Adrenal gland (tissue), 12 donors: ENCODE data around the gene BABAM2. TPM values are rescaled to one million over a fixed set of nuclear protein-coding genes. Genes with fewer than 3 reads are reported as not detected.

ENCODE experiments used
- DNase-seq, 7 donors: peaks; one replicate each; pipeline ENCODE4 v3.0.0-alpha.2; 2019 to 2020
- H3K27ac ChIP-seq, 5 donors: fragments of 200-600 bp; sonication (generic) in 4 of 5; 1 replicate in 3 of 5; 2 replicates in 2 of 5; pipeline versions ENCODE4 v1.5.1 to v1.8.0; 2016 to 2020; ENCODE audit warnings: mild to moderate bottlenecking in 1 of 5
- H3K27me3 ChIP-seq: fragments of 200-600 bp; 2 replicates; pipeline ENCODE4 v1.8.0; 2021
- H3K36me3 ChIP-seq, 2 donors: fragments of 200-600 bp; replicated peaks in 1 of 2; 1 replicate in 1 of 2; 2 replicates in 1 of 2; pipeline versions ENCODE4 v1.5.1 to v1.8.0; 2018 to 2022
- H3K4me1 ChIP-seq, 2 donors: fragments of 200-600 bp; replicated peaks in 1 of 2; 1 replicate in 1 of 2; 2 replicates in 1 of 2; pipeline versions ENCODE4 v1.5.1 to v1.8.0; 2018 to 2021
- H3K4me3 ChIP-seq, 4 donors: fragments of 200-600 bp; sonication (generic) in 3 of 4; one replicate each; pipeline ENCODE4 v1.5.1; 2016 to 2018
- H3K9me3 ChIP-seq, 3 donors: fragments of 200-600 bp; sonication (generic) in 1 of 3; replicated peaks in 1 of 3; 1 replicate in 2 of 3; 2 replicates in 1 of 3; pipeline versions ENCODE4 v1.5.1 to v1.8.0; 2016 to 2021
- POLR2A ChIP-seq, 2 donors: fragments of 450-650 bp; IDR thresholded peaks; one replicate each; pipeline ENCODE4 v1.6.1; 2017; ENCODE audit warnings: antibody characterized with exemption in 2 of 2, mild to moderate bottlenecking in 2 of 2, moderate library complexity in 1 of 2
- whole genome bisulfite sequencing, 4 donors: extraction: QIAGEN DNeasy Blood & Tissue Kit in 2 of 4; methylation state at CpG; one replicate each; pipeline versions ENCODE4 v1.1.5 to v1.1.7; 2013 to 2017; 5-methylcytosine and 5-hydroxymethylcytosine counted together
- intact Hi-C, 2 donors: fragments of 100-400 bp; cut with DNase I; formaldehyde crosslinking; loops; one replicate each; pipeline versions ENCODE4 v1.14.1 to v1.15.0; 2022 to 2023
- polyA plus RNA-seq, 3 donors: library from polyadenylated mRNA; stranded (reverse); fragments of 200-250 nt in 2 of 3; fragments of 350-450 nt in 1 of 3; fragmentation: Illumina TruSeq in 1 of 3; extraction: RNeasy Lipid Tissue Mini Kit (QIAGEN cat#74804) in 1 of 3; gene quantifications; one replicate each; pipeline ENCODE4 v1.2.3, GENCODE V29; 2013 to 2014
- total RNA-seq, 9 donors: library from RNA; depleted of rRNA in 4 of 9; stranded (reverse); fragments of >200 nt in 4 of 9; fragments of 120-200 nt in 1 of 9; fragmentation: NEBNext Ultra II Directional in 1 of 9; extraction: Animal tissue kit (Norgen Biotek cat#: 25700) in 1 of 9; gene quantifications; one replicate each; pipeline versions ENCODE4 v1.1.0 to v1.2.4, GENCODE V29; 2013 to 2023
- TF ChIP-seq, protein P1 (sequence below), 6 experiments: fragments of 450-650 bp in 4 of 6; fragments of 200-600 bp in 2 of 6; sonication (generic) in 1 of 6; IDR thresholded peaks; 1 replicate in 5 of 6; 2 replicates in 1 of 6; pipeline versions ENCODE4 v1.5.1 to v1.8.0; 2016 to 2021; ENCODE audit warnings: antibody characterized with exemption in 6 of 6, mild to moderate bottlenecking in 2 of 6, moderate library complexity in 1 of 6
- donor health status: healthy with polysubstance abuse.
- donor health status: Bipolar disorder and iron deficiency.
- donor health status: DM: yes; HTN: yes; CAD: no.
- donor health status: DM: no; HTN: no; CAD: no.
- donor health status: DM: no; HTN: no; CAD: no.
- donor health status: DM: yes; HTN: yes; CAD: no.

BABAM2 gene
- total and polyA plus RNA-seq, 12 donors, result 88.2 to 925 (median 357) TPM

DNA sequence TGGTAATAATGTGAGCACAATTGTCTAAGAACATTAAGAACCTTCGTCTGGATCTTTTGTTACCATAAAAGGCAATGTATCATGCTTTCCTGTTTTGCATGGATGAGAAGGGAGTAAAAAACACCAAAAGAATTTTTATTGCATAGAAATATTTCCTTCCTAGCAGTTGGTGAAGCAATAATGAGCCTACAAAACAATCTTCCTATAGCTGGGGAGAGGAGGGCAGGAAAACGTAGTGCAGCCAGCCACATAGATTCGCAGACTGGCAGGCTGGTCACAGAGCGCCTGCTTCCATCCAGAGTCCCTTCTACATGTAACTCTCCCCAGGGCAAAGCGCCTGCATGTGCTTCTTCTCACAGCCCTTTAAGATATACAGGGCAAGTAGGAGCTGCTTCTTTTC is 190.4 kb downstream of the BABAM2 start:
- DNase-seq, result no peak
- no peaks in the 10 kb centered on the region for H3K36me3 ChIP-seq
- no peak overlapping the region for H3K4me3 ChIP-seq
- TF ChIP-seq POLR2A (IDR thresholded peaks at IDR 0.05), result no peak
- TF ChIP-seq, protein P1, sequence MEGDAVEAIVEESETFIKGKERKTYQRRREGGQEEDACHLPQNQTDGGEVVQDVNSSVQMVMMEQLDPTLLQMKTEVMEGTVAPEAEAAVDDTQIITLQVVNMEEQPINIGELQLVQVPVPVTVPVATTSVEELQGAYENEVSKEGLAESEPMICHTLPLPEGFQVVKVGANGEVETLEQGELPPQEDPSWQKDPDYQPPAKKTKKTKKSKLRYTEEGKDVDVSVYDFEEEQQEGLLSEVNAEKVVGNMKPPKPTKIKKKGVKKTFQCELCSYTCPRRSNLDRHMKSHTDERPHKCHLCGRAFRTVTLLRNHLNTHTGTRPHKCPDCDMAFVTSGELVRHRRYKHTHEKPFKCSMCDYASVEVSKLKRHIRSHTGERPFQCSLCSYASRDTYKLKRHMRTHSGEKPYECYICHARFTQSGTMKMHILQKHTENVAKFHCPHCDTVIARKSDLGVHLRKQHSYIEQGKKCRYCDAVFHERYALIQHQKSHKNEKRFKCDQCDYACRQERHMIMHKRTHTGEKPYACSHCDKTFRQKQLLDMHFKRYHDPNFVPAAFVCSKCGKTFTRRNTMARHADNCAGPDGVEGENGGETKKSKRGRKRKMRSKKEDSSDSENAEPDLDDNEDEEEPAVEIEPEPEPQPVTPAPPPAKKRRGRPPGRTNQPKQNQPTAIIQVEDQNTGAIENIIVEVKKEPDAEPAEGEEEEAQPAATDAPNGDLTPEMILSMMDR (IDR thresholded peaks at IDR 0.05), result no peak
- H3K9me3 ChIP-seq, result no peaks in the 10 kb centered on the region
- H3K27me3 ChIP-seq, result no peaks in the 10 kb centered on the region
- H3K27ac ChIP-seq, result peak overlapping the region in 2 of 5 donors; percentile 13 to 39
- WGBS, 4 donors, result 55 to 72% (median 58%) methylated on average over 5 of the region's 5 CpGs
- intact Hi-C loops, result no loop called here
- peaks cover 22 to 53% of the 10 kb centered on the region in 2 donors for H3K4me1 ChIP-seq

DNA sequence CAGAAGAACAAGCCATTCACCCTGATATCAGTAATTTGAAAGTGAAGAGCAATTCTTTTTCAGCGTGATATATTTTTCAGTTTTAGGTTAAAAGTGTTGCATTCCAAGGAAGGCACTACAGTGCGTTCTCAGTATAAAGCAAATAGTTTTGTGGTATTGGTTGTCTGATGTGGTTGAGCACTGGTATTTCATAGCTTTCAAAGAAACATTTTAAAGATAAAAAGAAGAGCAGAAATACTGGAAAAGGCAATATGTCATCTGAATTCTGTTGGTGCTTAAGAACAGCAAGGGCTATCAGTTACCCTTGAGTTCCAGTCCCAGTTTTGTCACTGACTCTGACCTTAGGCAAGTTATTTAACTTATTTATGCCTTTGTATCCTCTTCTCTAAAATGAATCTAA is 191.6 kb downstream of the BABAM2 start:
- H3K36me3 ChIP-seq, result no peaks in the 10 kb centered on the region
- TF ChIP-seq POLR2A (IDR thresholded peaks at IDR 0.05), result no peak
- TF ChIP-seq, protein P1 (IDR thresholded peaks at IDR 0.05), result no peak
- WGBS, 4 donors, result 88 to 89% (median 89%) methylated on average over 2 of the region's 2 CpGs
- H3K4me1 ChIP-seq, result peaks cover 22 to 53% of the 10 kb centered on the region in 2 donors
- H3K4me3 ChIP-seq, result no peak overlapping the region
- no peaks in the 10 kb centered on the region for H3K27me3 ChIP-seq
- no peak overlapping the region for H3K27ac ChIP-seq
- no peak for DNase-seq
- no peaks in the 10 kb centered on the region for H3K9me3 ChIP-seq
- intact Hi-C loops, result no loop called here

DNA sequence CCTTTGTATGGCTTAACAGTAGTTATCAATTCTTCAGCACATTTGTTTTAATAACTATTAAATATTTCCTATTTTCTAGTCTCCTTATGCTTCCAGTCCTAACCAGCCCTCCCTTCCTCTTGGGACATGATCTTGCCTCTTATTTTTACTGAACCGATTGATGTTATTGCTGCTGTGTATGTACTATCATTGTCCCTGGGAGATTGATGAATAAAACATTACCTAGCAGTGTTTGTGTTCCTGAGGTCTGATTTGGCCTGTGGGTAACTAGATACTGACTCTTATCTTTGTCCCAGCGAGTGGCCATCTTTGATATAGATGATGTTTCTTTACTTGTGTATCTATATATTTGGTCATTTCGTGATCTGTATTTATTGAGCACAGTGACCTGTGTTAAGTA is 192.9 kb downstream of the BABAM2 start:
- no peaks in the 10 kb centered on the region for H3K36me3 ChIP-seq
- no peak for DNase-seq
- H3K27ac ChIP-seq, result no peak overlapping the region
- peaks cover 22 to 53% of the 10 kb centered on the region in 2 donors for H3K4me1 ChIP-seq
- 95 to 99% (median 96%) methylated on average over 3 of the region's 3 CpGs for WGBS, 4 donors
- no peaks in the 10 kb centered on the region for H3K9me3 ChIP-seq
- H3K27me3 ChIP-seq, result no peaks in the 10 kb centered on the region
- intact Hi-C loops, result no loop called here
- H3K4me3 ChIP-seq, result no peak overlapping the region
- TF ChIP-seq, protein P1 (IDR thresholded peaks at IDR 0.05), result no peak
- no peak for TF ChIP-seq POLR2A (IDR thresholded peaks at IDR 0.05)

DNA sequence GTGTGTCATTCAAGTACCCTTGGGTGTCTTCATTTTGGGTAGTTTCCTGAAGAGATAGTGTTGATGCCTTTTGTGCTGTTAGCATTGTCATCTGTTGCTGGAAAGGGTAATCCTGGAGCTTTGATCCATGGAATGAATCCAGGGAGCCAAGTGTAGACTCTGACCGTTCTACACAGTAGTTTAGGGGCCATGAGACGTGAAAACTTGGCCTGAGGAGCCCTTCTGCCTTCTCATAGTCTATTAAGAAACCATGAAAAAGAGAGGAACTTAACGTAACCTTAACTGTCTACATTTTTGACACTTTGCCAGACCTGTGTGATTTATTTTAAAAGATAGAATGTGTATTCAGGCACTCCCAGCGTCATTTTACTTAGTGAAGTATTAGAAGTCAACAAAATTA is 194.0 kb downstream of the BABAM2 start:
- Histone ChIP-seq H3K4me3 (no peak overlapping the region), H3K27ac (peak overlapping the region in 3 of 5 donors; percentile 46 to 64 (median 50)), H3K4me1 (peaks cover 22 to 43% of the 10 kb centered on the region in 2 donors), H3K27me3 (no peaks in the 10 kb centered on the region), H3K9me3 (no peaks in the 10 kb centered on the region), H3K36me3 (no peaks in the 10 kb centered on the region)
- DNase-seq, result peak in 6 of 7 donors; percentile 31 to 63 (median 54)
- WGBS, 4 donors, result 8 to 19% (median 11%) methylated on average over 4 of the region's 4 CpGs
- no peak for TF ChIP-seq POLR2A (IDR thresholded peaks at IDR 0.05)
- TF ChIP-seq, protein P1 (IDR thresholded peaks at IDR 0.05), result no peak
- intact Hi-C loops, result no loop called here
